NCI-H1417 (cell line): ENCODE results near the gene PCYT2.

Source experiments
- DNase-seq, 3 experiments: peaks; one replicate each; lab custom pipeline; 2025; lab: John Stamatoyannopoulos, UW

Gene PCYT2

GRCh38 chr17:81912441-81913309, 1.5 kb upstream of the PCYT2 start:
- no peak for DNase-seq

- DNase-seq: no peak
Measured at GRCh38 chr17:81911969-81912368, 770 bp upstream of the PCYT2 start.

DNA sequence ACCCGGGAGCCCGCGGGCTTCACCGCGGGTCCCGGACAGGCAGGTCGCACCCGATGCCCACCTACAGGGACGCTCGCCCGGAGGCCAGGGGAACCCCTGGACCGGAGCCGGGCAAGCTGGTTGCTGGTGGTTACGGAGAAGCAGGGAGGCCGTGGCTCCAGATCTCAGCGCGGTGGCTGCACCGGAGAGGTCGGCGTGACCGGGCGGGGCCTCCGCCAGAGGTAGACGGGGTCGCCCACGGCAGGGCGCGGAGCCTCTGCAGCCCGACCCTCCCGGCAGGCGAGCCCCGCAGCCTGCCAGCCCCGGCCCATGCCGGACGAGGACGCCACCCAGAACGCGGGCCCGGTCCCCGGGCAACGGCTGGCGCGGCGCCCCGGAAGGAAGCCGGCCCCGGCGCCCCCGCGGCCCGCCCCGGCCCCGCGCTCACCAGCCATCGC, 341 bp downstream of the PCYT2 start:
- peak in 2 of 3 experiments; percentile 57 to 59 for DNase-seq

DNA sequence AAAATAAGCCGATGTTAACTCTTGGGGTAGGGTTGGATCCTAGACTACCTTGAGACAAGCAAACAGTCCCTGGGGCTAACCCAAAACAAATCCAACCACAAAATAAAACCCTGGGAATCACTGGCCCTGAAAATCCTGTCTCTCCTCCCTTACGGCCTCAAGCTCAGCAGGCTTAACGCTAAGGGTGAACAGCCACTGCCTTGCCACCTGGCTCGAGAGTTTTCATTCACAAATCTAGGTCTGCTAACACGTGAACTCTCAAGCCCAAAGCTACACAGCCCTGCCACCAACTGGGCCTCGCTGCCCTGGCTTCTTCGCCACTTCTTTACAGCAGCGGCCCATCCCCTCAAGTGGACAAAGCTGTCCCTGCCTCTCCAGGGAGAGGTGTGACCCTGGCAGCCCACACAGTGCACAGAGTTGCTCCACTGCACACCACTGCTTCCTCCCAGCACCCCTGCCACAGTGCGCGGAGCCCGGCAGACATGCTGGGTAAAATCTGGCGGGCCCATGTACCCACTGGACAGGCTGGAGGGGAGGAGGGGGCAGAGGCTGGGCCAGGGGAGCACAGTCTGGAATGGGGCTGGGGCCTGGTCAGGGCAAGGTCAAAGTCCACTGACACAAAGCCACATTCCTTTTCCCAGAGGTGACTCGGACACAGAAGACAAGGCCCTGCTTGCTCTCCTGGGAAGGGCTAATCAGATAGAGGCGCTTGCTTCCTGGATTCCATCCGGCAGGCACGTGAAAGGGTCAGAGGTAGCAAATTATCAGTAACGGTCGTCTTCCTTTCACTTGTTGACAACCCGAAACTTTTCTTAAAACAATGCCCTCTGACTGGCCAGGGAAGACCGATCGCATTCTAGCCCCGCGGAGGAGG, 996 bp downstream of the PCYT2 start:
- peak in 2 of 3 experiments; percentile 43 to 59 for DNase-seq

GRCh38 chr17:81909231-81909630, 2.0 kb downstream of the PCYT2 start:
- no peak for DNase-seq

DNA sequence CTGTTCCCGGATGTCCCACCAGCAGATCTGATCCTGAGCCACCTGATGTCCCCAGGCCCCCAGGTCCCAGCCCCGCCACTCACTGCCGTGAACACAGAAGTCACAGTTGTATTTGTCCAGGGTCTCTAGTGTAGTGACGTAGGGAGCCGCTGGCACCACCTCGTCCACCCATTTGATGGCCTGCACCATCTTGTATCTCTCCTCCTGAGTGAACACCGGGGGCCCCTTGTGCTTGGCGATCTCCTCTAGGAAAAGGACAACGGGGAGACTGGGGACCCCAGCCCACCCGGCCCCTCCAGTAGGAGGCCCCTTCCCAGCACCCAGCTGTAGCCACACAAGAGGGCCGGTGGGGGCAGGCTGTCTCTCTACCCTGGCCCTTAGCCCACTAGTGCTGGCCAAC, 2.4 kb downstream of the PCYT2 start:
- DNase-seq: no peak

GRCh38 chr17:81907219-81908145, 3.7 kb downstream of the PCYT2 start:
- DNase-seq: no peak

DNA sequence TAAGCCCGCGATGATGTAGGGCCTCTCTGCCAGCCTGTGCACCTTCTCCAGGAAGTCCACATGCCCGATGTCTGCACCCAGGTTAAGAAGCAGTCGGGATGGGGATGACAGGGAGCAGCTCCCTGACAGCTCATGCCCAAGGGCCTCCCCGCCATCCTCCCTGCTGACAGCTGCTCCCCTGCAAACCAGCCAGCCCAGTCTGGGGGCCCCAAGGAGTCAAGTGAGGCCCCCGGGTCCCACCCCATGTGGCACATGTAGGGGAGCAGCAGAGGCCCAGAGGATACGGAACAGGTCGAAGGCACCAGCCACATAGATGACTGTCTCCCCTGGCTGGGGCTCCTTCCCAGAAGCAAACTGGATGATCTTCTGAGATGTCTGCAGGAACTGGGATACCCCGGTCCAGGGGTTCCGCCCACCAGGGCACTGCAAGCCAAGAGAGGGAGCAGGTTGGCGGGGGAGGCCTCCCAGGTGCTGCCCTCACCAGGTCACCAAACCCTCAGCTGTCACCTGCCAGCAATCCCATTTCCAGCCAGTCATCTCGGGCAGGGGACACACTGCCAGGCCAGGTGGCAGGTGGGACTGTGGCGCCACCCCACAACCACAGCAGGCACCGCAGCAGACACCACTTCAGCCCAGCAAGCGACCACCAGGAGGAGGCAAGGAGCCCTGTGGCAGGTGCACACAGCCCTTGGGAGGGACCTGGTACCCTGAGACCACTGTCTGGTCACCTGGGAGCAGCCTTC, 4.6 kb downstream of the PCYT2 start:
- DNase-seq: no peak

DNA sequence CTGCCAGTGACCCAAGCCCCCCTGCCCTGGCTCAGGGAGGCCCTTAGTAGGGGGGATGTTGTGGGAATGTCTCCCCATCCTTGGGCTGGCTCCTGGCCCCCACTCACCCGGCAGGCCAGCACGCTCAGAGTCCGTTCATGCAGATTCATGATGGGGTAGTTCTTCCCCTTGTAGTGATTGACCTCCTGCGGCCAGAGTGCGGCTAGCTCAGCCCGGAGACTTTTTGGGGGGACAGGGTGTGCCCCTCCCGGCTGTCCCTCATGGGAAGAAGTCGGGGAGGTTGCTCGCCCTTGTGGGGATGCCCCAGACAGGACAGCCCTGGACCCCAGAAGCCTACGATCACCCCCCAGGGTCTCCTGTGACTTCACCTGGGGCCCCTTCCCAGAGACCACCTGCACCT, 5.2 kb downstream of the PCYT2 start:
- DNase-seq: no peak

DNA sequence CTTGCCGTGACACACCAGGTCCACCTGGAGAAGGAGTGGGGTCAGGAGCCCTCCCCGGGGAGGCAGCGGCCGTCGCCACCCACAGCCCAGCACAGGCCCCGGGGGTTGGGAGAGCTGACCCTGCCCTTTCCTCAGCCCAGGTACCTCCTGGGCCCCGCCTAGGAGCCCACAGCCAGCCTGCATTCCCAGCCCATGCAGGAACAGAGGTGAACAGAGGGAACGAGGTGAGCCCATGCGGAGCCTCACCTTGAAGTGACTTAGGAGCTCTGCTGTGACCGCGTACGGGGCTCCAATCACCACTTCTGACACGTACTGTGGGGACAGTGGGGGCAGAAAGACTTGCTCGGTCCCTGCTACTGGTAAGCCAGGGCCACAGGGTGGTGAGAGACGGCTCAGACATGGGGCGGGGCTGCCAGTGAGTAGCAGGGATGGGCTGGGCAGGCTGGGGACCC, 5.7 kb downstream of the PCYT2 start:
- DNase-seq: no peak

- no peak for DNase-seq
Measured at GRCh38 chr17:81904600-81905423, 6.4 kb downstream of the PCYT2 start.

DNA sequence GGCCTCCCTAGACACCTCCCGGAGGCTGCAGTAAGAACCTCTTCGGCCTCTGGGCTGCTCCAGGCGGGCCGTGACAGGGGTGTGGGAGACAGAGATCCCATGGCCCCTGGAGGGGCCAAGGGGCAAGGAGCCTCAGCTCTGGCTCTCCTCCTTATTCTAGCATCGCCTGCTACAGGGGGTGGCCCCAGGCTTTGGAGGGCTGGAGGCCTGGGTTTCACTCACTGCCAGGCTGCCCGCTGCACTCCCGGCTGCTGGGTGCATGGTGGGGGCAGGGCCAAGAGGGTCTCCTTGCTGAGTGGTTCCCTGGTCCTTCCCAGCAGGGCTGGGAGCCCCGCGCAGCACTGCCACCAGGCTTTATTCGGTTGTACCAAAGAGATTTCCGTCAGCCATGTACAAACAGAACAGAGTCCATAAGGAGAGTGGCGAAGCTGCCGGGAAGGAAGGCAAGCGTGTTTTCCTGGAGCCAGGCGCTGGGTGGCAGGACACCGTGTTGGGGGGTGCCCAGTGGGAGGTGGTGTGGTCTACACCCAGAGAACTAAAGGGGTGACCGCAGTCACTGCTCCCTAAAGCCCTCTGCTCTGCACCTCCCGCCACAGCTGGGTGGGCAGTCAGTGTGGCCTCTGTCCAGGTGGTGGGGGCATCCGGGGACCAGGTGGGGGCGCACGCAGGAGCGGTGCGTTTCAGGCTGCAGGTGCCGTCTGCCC, 7.2 kb downstream of the PCYT2 start:
- no peak for DNase-seq

- DNase-seq: no peak
Measured at GRCh38 chr17:81903415-81903831, 7.8 kb downstream of the PCYT2 start.

DNA sequence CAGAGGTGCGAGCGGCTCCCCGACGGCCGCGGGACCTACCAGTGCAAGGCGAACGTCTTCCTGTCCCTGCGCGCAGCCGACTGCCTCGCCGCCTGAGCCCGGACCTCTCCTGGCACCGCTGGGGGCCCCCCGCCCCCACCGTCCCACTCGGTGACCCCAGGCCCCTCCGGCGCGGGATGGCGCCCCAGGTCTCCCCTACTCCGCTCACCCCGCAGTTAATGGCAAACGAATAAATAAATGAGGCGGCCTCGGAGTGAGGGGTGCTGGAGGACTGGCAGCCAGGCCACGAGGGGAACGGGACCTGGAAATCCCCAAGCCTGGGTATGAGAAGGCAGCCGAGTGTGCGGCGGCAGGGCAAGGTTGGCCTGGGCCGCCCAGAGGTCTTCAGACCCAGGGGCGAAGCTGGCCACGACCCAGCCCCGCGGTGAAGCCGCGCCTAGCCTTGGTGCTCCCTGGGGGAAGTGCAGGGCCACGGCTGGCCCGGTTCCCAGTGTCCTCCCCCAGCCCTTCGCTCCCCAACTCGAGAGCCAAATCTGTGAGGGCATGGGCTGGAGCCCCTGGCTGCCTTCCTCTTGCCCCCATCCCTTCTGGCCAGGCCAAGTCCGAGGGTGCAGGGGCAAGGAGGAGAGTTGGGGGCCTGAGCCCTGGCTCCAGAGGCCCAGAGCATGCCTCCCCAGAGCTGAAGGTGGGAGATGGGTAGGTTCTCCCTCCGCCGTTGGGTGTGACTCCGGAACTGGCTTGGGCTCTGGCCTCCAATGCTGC, 8.4 kb downstream of the PCYT2 start:
- DNase-seq: no peak

GRCh38 chr17:81902023-81902652, 9.1 kb downstream of the PCYT2 start, which contains the start of gene NPB:
Gene NPB (plus strand): TSS chr17:81902238. CDS start chr17:81902278, 40 bp downstream.
- no peak for DNase-seq

DNA sequence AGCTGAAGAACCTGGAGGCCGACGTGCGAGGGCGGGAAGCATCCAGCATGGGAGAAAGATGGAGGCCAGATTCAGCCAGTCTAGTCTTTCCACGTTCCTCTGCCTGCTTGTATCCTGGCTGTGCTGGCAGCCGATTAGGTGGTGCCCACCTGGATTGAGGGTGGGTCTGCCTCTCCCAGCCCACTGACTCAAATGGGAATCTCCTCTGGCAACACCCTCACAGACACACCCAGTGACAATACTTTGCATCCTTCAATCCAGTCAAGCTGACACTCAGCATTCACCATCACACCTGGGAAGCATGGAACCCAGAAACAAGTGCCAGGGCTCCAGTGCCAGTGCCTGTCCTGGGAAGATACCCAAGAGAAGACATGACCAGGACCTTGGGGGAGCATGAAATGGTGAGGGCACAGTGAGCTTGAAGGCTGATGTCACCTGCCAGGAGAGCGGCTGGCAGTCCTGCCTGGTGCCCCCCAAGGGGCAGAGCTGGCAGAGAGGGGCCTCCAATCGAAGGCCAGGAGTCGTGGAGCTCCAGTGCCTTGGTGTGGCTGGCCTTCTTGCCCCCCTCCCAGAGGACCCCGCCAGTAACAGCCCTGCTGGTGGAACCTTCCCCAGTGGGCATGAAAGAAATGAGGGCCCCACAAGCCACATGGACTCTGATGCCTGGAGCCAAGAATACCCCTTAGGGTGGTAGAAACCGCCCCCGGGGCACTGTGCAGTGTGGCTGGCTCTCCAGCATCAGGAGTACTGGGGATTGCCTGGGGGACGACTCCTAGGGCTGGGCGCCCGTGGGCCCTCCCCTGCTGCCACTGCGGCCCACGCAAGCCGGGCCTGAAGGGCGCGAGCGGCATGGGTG, 9.8 kb downstream of the PCYT2 start:
- no peak for DNase-seq

DNA sequence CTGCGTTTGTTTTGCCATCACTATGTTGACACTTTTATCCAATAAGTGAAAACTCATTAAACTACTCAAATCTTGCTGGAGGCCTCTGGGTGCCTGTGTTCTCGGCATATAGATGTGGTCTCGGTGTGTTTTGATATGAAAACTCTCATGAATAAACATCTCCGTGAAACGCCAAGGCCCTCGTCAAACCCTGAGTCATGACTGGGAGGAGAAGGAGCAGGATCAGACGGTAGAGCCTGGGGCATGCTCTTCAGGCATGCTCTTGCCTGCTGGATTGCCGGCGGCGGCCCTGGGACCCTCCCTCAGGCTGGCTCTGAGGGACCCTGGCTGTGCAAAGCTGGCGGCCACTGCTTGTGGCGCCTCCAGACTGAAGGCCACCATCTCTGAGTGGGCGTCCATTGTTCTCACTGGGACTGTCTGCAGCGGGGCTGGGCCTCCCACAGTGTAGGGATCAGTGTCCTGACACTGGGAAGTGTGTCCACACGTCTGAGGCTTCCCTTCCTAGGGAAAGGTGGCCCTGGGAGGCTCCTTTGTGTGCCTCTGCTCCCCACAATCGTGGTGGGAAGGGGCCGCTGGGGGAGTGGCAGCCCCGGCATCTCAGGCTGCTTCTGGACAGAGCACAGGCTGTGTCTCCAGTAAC, 10.9 kb downstream of the PCYT2 start:
- DNase-seq: no peak
